OCI-LY7 (cell line): ENCODE data around the gene MACROD1.

Source experiments
- EZH2phosphoT487 ChIP-seq: fragments of 200-600 bp; sonication (generic); IDR thresholded peaks from 2 replicates; pipeline ENCODE4 v1.6.1; 2018; ENCODE audit warnings: low read depth, borderline replicate concordance, mild to moderate bottlenecking, mixed run types, antibody characterized with exemption, low read length, moderate library complexity, mixed read lengths
- TF ChIP-seq, protein P1 (sequence below): fragments of 200-600 bp; sonication (generic); conservative IDR thresholded peaks from 2 replicates; pipeline ENCODE4 v1.5.1; 2014; ENCODE audit warnings: mild to moderate bottlenecking, antibody characterized with exemption, low read length, moderate library complexity, mixed read lengths

DNA sequence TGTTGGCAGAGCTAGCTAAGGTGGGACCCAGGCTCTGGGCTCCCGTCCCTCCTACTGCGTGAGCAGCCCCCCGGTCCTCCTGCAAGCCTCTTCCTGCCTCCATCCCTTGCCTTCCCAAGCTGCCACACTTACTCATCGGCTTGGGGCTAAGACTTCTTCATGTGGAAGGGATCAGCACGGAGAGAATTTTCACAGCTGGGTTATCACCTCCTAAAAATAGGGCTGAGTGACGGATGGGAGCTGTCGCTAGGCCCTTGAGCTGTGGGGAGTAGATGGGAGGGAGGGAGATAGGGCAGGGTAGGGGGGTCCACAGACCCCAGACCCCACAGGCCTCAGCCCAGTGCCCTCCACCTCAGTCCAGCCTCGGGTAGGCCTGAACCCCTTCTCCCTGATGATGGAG lies 89.2 kb downstream of the MACROD1 start:
- TF ChIP-seq, protein P1, sequence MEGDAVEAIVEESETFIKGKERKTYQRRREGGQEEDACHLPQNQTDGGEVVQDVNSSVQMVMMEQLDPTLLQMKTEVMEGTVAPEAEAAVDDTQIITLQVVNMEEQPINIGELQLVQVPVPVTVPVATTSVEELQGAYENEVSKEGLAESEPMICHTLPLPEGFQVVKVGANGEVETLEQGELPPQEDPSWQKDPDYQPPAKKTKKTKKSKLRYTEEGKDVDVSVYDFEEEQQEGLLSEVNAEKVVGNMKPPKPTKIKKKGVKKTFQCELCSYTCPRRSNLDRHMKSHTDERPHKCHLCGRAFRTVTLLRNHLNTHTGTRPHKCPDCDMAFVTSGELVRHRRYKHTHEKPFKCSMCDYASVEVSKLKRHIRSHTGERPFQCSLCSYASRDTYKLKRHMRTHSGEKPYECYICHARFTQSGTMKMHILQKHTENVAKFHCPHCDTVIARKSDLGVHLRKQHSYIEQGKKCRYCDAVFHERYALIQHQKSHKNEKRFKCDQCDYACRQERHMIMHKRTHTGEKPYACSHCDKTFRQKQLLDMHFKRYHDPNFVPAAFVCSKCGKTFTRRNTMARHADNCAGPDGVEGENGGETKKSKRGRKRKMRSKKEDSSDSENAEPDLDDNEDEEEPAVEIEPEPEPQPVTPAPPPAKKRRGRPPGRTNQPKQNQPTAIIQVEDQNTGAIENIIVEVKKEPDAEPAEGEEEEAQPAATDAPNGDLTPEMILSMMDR = no peak
- TF ChIP-seq EZH2phosphoT487 = no peak
